Adipocyte (in vitro differentiated cells): ENCODE results near the gene TOMM40.
"Not testable (repeated sequence)": the region's sequence is repeated elsewhere in the genome, so short reads cannot be mapped to it uniquely, and the experiment has no call there.

Experiments used
- DNase-seq: peaks from one replicate; pipeline ENCODE4 v3.0.0-alpha.2; 2015; ENCODE audit warnings: low read depth
- H3K27me3 ChIP-seq: replicated peaks from 2 replicates; pipeline ENCODE4 v1.7.0; 2013; ENCODE audit warnings: mild to moderate bottlenecking, low read length, moderate library complexity; ENCODE audit not compliant: control insufficient read depth, insufficient read depth
- H3K36me3 ChIP-seq: 2 replicates; pipeline ENCODE4 v1.7.0; 2013; ENCODE audit warnings: low read length, mild to moderate bottlenecking, moderate library complexity; ENCODE audit not compliant: control insufficient read depth, insufficient read depth, severe bottlenecking
- H3K4me1 ChIP-seq: 2 replicates; pipeline ENCODE4 v1.7.0; 2013; ENCODE audit warnings: mild to moderate bottlenecking, low read length, moderate library complexity; ENCODE audit not compliant: control insufficient read depth, insufficient read depth
- H3K4me3 ChIP-seq: 2 replicates; pipeline ENCODE4 v1.7.0; 2013; ENCODE audit warnings: mild to moderate bottlenecking, low read length, moderate library complexity
- H3K9ac ChIP-seq: 2 replicates; pipeline ENCODE4 v1.7.0; 2013; ENCODE audit warnings: mild to moderate bottlenecking, low read length, moderate library complexity
- H3K9me3 ChIP-seq: 2 replicates; pipeline ENCODE4 v1.7.0; 2013; ENCODE audit warnings: mild to moderate bottlenecking, low read length, moderate library complexity; ENCODE audit not compliant: control insufficient read depth

Gene TOMM40

DNA sequence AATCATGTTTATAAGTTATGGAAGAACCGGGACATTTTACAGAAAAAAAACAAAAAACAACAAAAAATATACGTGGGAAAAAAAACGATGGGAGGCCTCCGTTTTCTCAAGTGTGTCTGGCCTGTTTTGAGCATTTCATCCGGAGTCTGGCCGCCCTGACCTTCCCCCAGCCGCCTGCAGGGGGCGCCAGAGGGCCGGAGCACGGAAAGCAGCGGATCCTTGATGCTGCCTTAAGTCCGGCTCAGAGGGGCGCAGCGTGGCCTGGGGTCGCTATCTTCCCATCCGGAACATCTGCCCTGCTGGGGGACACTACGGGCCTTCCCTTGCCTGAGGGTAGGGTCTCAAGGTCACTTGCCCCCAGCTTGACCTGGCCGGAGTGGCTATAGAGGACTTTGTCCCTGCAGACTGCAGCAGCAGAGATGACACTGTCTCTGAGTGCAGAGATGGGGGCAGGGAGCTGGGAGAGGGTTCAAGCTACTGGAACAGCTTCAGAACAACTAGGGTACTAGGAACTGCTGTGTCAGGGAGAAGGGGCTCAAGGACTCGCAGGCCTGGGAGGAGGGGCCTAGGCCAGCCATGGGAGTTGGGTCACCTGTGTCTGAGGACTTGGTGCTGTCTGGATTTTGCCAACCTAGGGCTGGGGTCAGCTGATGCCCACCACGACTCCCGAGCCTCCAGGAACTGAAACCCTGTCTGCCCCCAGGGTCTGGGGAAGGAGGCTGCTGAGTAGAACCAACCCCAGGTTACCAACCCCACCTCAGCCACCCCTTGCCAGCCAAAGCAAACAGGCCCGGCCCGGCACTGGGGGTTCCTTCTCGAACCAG, 12.8 kb downstream of the TOMM40 start:
- DNase-seq, result peak; percentile 78
- H3K4me3 ChIP-seq, result no peak overlapping the region
- H3K9ac ChIP-seq, result peak overlapping the region; percentile 52
- H3K36me3 ChIP-seq, result peaks cover 60% of the 10 kb centered on the region
- H3K27me3 ChIP-seq, result no peaks in the 10 kb centered on the region
- H3K9me3 ChIP-seq, result no peaks in the 10 kb centered on the region
- H3K4me1 ChIP-seq, result peaks cover 15% of the 10 kb centered on the region

DNA sequence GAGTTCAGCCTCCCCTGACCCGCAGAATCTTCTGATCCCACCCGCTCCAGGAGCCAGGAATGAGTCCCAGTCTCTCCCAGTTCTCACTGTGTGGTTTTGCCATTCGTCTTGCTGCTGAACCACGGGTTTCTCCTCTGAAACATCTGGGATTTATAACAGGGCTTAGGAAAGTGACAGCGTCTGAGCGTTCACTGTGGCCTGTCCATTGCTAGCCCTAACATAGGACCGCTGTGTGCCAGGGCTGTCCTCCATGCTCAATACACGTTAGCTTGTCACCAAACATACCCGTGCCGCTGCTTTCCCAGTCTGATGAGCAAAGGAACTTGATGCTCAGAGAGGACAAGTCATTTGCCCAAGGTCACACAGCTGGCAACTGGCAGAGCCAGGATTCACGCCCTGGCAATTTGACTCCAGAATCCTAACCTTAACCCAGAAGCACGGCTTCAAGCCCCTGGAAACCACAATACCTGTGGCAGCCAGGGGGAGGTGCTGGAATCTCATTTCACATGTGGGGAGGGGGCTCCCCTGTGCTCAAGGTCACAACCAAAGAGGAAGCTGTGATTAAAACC, 13.5 kb downstream of the TOMM40 start:
- Histone ChIP-seq H3K9me3 (no peaks in the 10 kb centered on the region), H3K9ac (peak overlapping the region; percentile 52), H3K4me3 (no peak overlapping the region), H3K27me3 (no peaks in the 10 kb centered on the region), H3K36me3 (peaks cover 61% of the 10 kb centered on the region), H3K4me1 (peaks cover 19% of the 10 kb centered on the region)
- DNase-seq, result no peak

DNA sequence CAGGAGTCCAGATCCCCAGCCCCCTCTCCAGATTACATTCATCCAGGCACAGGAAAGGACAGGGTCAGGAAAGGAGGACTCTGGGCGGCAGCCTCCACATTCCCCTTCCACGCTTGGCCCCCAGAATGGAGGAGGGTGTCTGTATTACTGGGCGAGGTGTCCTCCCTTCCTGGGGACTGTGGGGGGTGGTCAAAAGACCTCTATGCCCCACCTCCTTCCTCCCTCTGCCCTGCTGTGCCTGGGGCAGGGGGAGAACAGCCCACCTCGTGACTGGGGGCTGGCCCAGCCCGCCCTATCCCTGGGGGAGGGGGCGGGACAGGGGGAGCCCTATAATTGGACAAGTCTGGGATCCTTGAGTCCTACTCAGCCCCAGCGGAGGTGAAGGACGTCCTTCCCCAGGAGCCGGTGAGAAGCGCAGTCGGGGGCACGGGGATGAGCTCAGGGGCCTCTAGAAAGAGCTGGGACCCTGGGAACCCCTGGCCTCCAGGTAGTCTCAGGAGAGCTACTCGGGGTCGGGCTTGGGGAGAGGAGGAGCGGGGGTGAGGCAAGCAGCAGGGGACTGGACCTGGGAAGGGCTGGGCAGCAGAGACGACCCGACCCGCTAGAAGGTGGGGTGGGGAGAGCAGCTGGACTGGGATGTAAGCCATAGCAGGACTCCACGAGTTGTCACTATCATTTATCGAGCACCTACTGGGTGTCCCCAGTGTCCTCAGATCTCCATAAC, 14.5 kb downstream of the TOMM40 start, which contains the start of gene APOE:
APOE (plus strand) TSS at position 360 of the 724 bp plus-strand sequence. CDS start 829 bp downstream, outside the sequence.
- H3K27me3 ChIP-seq, result no peaks in the 10 kb centered on the region
- peak; percentile 12 for DNase-seq
- peaks cover 30% of the 10 kb centered on the region for H3K4me1 ChIP-seq
- peak within 1 kb of the TSS; percentile 86 for H3K4me3 ChIP-seq
- H3K9ac ChIP-seq, result peak within 1 kb of the TSS; percentile 88
- peaks cover 50% of the 10 kb centered on the region for H3K36me3 ChIP-seq
- H3K9me3 ChIP-seq, result no peaks in the 10 kb centered on the region

DNA sequence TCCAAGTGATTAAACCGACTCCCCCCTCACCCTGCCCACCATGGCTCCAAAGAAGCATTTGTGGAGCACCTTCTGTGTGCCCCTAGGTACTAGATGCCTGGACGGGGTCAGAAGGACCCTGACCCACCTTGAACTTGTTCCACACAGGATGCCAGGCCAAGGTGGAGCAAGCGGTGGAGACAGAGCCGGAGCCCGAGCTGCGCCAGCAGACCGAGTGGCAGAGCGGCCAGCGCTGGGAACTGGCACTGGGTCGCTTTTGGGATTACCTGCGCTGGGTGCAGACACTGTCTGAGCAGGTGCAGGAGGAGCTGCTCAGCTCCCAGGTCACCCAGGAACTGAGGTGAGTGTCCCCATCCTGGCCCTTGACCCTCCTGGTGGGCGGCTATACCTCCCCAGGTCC, 16.6 kb downstream of the TOMM40 start:
- peak overlapping the region; percentile 88 for H3K9ac ChIP-seq
- peak overlapping the region; percentile 86 for H3K4me3 ChIP-seq

DNA sequence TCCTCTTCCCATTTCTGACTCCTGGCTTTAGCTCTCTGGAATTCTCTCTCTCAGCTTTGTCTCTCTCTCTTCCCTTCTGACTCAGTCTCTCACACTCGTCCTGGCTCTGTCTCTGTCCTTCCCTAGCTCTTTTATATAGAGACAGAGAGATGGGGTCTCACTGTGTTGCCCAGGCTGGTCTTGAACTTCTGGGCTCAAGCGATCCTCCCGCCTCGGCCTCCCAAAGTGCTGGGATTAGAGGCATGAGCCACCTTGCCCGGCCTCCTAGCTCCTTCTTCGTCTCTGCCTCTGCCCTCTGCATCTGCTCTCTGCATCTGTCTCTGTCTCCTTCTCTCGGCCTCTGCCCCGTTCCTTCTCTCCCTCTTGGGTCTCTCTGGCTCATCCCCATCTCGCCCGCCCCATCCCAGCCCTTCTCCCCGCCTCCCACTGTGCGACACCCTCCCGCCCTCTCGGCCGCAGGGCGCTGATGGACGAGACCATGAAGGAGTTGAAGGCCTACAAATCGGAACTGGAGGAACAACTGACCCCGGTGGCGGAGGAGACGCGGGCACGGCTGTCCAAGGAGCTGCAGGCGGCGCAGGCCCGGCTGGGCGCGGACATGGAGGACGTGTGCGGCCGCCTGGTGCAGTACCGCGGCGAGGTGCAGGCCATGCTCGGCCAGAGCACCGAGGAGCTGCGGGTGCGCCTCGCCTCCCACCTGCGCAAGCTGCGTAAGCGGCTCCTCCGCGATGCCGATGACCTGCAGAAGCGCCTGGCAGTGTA, 17.2 kb downstream of the TOMM40 start:
- no peak for DNase-seq
- peaks cover 56% of the 10 kb centered on the region for H3K4me1 ChIP-seq
- H3K27me3 ChIP-seq, result no peaks in the 10 kb centered on the region
- H3K4me3 ChIP-seq, result peak overlapping the region; percentile 86
- peaks cover 24% of the 10 kb centered on the region for H3K36me3 ChIP-seq
- H3K9me3 ChIP-seq, result no peaks in the 10 kb centered on the region
- peak overlapping the region; percentile 88 for H3K9ac ChIP-seq

More for the DNA sequence above, 16.6 kb downstream of the TOMM40 start:
- no peaks in the 10 kb centered on the region for H3K9me3 ChIP-seq
- peaks cover 50% of the 10 kb centered on the region for H3K4me1 ChIP-seq
- DNase-seq, result no peak
- H3K36me3 ChIP-seq, result peaks cover 30% of the 10 kb centered on the region
- no peaks in the 10 kb centered on the region for H3K27me3 ChIP-seq

DNA sequence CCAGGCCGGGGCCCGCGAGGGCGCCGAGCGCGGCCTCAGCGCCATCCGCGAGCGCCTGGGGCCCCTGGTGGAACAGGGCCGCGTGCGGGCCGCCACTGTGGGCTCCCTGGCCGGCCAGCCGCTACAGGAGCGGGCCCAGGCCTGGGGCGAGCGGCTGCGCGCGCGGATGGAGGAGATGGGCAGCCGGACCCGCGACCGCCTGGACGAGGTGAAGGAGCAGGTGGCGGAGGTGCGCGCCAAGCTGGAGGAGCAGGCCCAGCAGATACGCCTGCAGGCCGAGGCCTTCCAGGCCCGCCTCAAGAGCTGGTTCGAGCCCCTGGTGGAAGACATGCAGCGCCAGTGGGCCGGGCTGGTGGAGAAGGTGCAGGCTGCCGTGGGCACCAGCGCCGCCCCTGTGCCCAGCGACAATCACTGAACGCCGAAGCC, 17.8 kb downstream of the TOMM40 start:
- H3K9me3 ChIP-seq, result no peaks in the 10 kb centered on the region
- H3K27me3 ChIP-seq, result no peaks in the 10 kb centered on the region
- H3K9ac ChIP-seq, result no peak overlapping the region
- H3K36me3 ChIP-seq, result peaks cover 22% of the 10 kb centered on the region
- H3K4me3 ChIP-seq, result no peak overlapping the region
- no peak for DNase-seq
- H3K4me1 ChIP-seq, result peaks cover 59% of the 10 kb centered on the region

DNA sequence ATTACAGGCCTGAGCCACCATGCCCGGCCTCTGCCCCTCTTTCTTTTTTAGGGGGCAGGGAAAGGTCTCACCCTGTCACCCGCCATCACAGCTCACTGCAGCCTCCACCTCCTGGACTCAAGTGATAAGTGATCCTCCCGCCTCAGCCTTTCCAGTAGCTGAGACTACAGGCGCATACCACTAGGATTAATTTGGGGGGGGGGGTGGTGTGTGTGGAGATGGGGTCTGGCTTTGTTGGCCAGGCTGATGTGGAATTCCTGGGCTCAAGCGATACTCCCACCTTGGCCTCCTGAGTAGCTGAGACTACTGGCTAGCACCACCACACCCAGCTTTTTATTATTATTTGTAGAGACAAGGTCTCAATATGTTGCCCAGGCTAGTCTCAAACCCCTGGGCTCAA, 18.7 kb downstream of the TOMM40 start:
- Histone ChIP-seq H3K36me3 (peaks cover 22% of the 10 kb centered on the region), H3K9ac (peak overlapping the region; percentile 72), H3K27me3 (no peaks in the 10 kb centered on the region), H3K4me3 (no peak overlapping the region), H3K9me3 (no peaks in the 10 kb centered on the region), H3K4me1 (peaks cover 58% of the 10 kb centered on the region)
- no peak for DNase-seq

DNA sequence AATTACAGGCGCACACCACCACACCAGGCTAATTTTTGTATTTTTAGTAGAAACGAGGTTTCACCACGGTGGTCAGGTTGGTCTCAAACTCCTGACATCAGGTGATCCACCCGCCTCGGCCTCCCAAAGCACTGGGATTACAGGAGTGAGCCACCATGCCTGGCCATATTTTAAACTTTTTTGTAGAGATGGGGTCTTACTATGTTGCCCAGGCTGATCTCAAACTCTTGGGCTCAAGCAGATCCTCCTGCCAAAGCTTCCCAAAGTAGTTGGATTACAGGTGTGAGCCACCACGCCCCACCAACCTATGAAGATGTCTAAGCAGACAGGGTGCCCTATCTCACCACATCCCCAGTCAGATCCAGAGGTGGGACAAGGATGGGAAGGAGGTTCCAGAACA, 20.8 kb downstream of the TOMM40 start:
- Histone ChIP-seq H3K4me1 (peaks cover 67% of the 10 kb centered on the region), H3K36me3 (peaks cover 22% of the 10 kb centered on the region), H3K9ac (peak overlapping the region; percentile 72)
- H3K9me3 ChIP-seq, H3K4me3 ChIP-seq, H3K27me3 ChIP-seq, DNase-seq: not testable (repeated sequence)

DNA sequence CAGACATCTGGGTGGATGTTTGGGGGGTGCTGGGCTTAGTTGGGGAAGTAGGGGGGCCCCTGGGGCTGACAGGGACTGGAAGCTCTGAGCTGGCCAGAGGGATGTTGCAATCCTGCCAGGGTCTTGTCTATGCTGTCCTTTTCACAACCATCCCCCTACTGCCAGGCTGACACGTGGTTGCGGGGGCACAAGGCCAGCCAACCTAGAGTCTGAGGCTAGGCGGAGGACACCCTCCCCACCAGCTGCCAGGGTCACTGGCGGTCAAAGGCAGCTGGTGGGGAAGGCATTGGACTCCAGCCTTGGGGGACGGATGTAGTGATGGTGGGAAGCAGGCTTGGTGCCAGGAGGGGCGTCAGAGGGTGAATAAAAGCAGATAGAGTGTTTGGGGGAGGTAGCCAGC, 21.8 kb downstream of the TOMM40 start:
- no peak for DNase-seq
- Histone ChIP-seq H3K9ac (no peak overlapping the region), H3K9me3 (no peaks in the 10 kb centered on the region), H3K36me3 (peaks cover 12% of the 10 kb centered on the region), H3K4me1 (peaks cover 64% of the 10 kb centered on the region), H3K27me3 (no peaks in the 10 kb centered on the region), H3K4me3 (no peak overlapping the region)

DNA sequence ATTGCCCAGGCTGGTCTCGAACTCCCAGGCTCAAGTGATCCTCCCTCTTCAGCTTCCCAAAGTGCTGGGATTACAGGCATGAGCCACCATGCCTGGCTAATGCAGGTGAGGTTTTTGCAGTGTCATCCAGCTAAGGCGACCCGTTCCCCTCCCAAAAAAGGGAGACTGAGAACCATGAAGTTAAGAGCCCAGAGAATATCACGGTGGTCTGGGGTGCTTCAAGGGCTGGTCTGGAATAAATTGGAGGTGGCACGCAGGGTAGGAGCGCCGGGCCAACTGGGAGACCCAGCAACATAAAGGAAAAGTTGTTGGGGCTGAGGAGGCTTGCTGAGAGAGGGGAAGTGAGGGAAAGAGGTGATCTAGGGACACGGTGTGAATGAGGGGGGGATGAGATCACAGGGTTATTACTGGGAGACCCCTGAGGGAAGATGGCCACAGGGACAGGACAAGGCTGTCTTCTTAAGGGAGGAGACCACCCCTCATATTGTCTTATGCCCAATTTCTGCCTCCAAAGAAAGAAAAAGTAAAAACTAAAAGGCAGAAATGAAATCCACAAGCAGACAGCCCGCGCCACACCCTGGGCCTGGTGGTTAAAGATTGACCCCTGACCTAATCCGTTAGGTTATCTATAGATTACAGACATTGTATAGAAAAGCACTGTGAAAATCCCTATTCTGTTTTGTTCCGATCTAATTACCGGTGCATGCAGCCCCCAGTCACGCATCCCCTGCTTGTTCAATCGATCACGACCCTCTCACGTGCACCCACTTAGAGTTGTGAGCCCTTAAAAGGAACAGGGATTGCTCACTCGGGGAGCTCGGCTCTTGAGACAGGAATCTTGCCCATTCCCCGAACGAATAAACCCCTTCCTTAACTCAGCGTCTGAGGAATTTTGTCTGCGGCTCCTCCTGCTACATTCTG, 22.7 kb downstream of the TOMM40 start:
- H3K9me3 ChIP-seq, H3K36me3 ChIP-seq, H3K27me3 ChIP-seq, DNase-seq, H3K4me3 ChIP-seq: not testable (repeated sequence)
- Histone ChIP-seq H3K4me1 (peaks cover 64% of the 10 kb centered on the region), H3K9ac (peak overlapping the region; percentile 76)
